Prostate gland (tissue), 2 donors: Measurements from ENCODE around the gene GREB1.

Experiments used
- POLR2A ChIP-seq: fragments of 450-650 bp; IDR thresholded peaks from one replicate; pipeline ENCODE4 v1.6.1; 2016; ENCODE audit warnings: antibody characterized with exemption, mild to moderate bottlenecking
- TF ChIP-seq, protein P1 (sequence below), 4 experiments: fragments of 200-600 bp in 2 of 4; fragments of 450-650 bp in 2 of 4; sonication (generic) in 2 of 4; IDR thresholded peaks; 1 replicate in 3 of 4; 2 replicates in 1 of 4; pipeline ENCODE4 v1.5.1; 2016 to 2019; ENCODE audit warnings: antibody characterized with exemption in 4 of 4, mild to moderate bottlenecking in 2 of 4, moderate library complexity in 2 of 4

DNA sequence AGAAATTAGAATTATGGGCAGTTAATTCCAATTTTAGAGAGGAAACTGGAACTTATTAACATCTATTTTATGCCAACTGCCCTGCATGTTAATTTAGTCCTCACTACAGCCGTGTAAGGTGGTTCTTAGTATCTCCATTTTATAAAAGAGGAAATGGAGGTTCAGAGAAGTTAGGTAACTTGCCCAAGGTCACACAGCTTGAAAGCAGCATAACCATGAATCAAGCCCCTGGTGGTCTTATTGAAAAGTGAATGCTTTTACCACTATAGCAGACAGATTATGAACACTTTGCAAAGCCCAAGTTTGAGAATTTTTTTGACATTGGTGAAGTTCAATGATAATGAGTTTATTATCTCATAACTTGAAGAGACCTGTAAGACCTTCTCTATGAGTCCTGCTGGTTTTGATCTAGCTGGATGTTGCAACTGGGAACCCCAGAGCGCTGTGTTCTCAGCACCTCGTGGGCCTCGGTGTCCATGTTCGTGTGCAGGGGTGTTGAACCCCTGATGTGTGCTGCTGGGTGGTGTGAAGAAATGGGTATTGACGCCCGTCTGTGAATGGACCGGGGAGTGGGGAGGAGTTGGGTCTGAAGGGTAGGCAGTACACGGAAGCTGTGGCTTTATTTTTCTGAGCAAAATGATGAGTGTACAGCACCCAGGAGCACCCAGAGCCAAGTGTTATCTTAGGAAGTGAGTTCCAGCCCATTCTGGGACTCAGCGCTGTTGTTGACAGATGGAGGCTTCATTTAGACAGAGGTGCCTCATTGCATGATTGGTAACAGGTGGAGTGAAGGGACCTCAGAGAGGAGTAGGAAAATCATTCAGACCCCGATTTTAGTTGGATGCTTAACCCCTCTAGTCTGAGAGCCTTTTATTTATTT is 9.7 kb downstream of the GREB1 start:
- TF ChIP-seq POLR2A, result no peak
- TF ChIP-seq, protein P1, sequence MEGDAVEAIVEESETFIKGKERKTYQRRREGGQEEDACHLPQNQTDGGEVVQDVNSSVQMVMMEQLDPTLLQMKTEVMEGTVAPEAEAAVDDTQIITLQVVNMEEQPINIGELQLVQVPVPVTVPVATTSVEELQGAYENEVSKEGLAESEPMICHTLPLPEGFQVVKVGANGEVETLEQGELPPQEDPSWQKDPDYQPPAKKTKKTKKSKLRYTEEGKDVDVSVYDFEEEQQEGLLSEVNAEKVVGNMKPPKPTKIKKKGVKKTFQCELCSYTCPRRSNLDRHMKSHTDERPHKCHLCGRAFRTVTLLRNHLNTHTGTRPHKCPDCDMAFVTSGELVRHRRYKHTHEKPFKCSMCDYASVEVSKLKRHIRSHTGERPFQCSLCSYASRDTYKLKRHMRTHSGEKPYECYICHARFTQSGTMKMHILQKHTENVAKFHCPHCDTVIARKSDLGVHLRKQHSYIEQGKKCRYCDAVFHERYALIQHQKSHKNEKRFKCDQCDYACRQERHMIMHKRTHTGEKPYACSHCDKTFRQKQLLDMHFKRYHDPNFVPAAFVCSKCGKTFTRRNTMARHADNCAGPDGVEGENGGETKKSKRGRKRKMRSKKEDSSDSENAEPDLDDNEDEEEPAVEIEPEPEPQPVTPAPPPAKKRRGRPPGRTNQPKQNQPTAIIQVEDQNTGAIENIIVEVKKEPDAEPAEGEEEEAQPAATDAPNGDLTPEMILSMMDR (IDR thresholded peaks at IDR 0.05), result no peak
